Adrenal gland (tissue), 12 donors: ENCODE measurements around the gene NLRC5. TPM values are rescaled to one million over a fixed set of nuclear protein-coding genes. Genes with fewer than 3 reads are reported as not detected.

Experiments used
- DNase-seq, 7 donors: peaks; one replicate each; pipeline ENCODE4 v3.0.0-alpha.2; 2019 to 2020
- H3K27ac ChIP-seq, 5 donors: fragments of 200-600 bp; sonication (generic) in 4 of 5; 1 replicate in 3 of 5; 2 replicates in 2 of 5; pipeline versions ENCODE4 v1.5.1 to v1.8.0; 2016 to 2020; ENCODE audit warnings: mild to moderate bottlenecking in 1 of 5
- H3K27me3 ChIP-seq: fragments of 200-600 bp; 2 replicates; pipeline ENCODE4 v1.8.0; 2021
- H3K36me3 ChIP-seq, 2 donors: fragments of 200-600 bp; replicated peaks in 1 of 2; 1 replicate in 1 of 2; 2 replicates in 1 of 2; pipeline versions ENCODE4 v1.5.1 to v1.8.0; 2018 to 2022
- H3K4me1 ChIP-seq, 2 donors: fragments of 200-600 bp; replicated peaks in 1 of 2; 1 replicate in 1 of 2; 2 replicates in 1 of 2; pipeline versions ENCODE4 v1.5.1 to v1.8.0; 2018 to 2021
- H3K4me3 ChIP-seq, 4 donors: fragments of 200-600 bp; sonication (generic) in 3 of 4; one replicate each; pipeline ENCODE4 v1.5.1; 2016 to 2018
- H3K9me3 ChIP-seq, 3 donors: fragments of 200-600 bp; sonication (generic) in 1 of 3; replicated peaks in 1 of 3; 1 replicate in 2 of 3; 2 replicates in 1 of 3; pipeline versions ENCODE4 v1.5.1 to v1.8.0; 2016 to 2021
- CTCF ChIP-seq, 6 experiments: fragments of 450-650 bp in 4 of 6; fragments of 200-600 bp in 2 of 6; sonication (generic) in 1 of 6; IDR thresholded peaks; 1 replicate in 5 of 6; 2 replicates in 1 of 6; pipeline versions ENCODE4 v1.5.1 to v1.8.0; 2016 to 2021; ENCODE audit warnings: antibody characterized with exemption in 6 of 6, mild to moderate bottlenecking in 2 of 6, moderate library complexity in 1 of 6
- POLR2A ChIP-seq, 2 donors: fragments of 450-650 bp; IDR thresholded peaks; one replicate each; pipeline ENCODE4 v1.6.1; 2017; ENCODE audit warnings: antibody characterized with exemption in 2 of 2, mild to moderate bottlenecking in 2 of 2, moderate library complexity in 1 of 2
- WGBS, 4 donors: extraction: QIAGEN DNeasy Blood & Tissue Kit in 2 of 4; methylation state at CpG; one replicate each; pipeline versions ENCODE4 v1.1.5 to v1.1.7; 2013 to 2017; 5-methylcytosine and 5-hydroxymethylcytosine counted together
- intact Hi-C, 2 donors: fragments of 100-400 bp; cut with DNase I; formaldehyde crosslinking; loops; one replicate each; pipeline versions ENCODE4 v1.14.1 to v1.15.0; 2022 to 2023
- polyA plus RNA-seq, 3 donors: library from polyadenylated mRNA; stranded (reverse); fragments of 200-250 nt in 2 of 3; fragments of 350-450 nt in 1 of 3; fragmentation: Illumina TruSeq in 1 of 3; extraction: RNeasy Lipid Tissue Mini Kit (QIAGEN cat#74804) in 1 of 3; gene quantifications; one replicate each; pipeline ENCODE4 v1.2.3, GENCODE V29; 2013 to 2014
- total RNA-seq, 9 donors: library from RNA; depleted of rRNA in 4 of 9; stranded (reverse); fragments of >200 nt in 4 of 9; fragments of 120-200 nt in 1 of 9; fragmentation: NEBNext Ultra II Directional in 1 of 9; extraction: Animal tissue kit (Norgen Biotek cat#: 25700) in 1 of 9; gene quantifications; one replicate each; pipeline versions ENCODE4 v1.1.0 to v1.2.4, GENCODE V29; 2013 to 2023
- donor health status: healthy with polysubstance abuse.
- donor health status: Bipolar disorder and iron deficiency.
- donor health status: DM: yes; HTN: yes; CAD: no.
- donor health status: DM: no; HTN: no; CAD: no.
- donor health status: DM: no; HTN: no; CAD: no.
- donor health status: DM: yes; HTN: yes; CAD: no.

NLRC5 gene
- total and polyA plus RNA-seq, 12 donors, result 6.0 to 89.0 (median 26.6) TPM

GRCh38 chr16:57029161-57030160 lies 40.1 kb downstream of the NLRC5 start:
- H3K4me3 ChIP-seq, result no peak overlapping the region
- WGBS, 4 donors, result 90 to 91% (median 91%) methylated on average over 13 to 16 of the region's 16 CpGs
- peaks cover 0 to 3% of the 10 kb centered on the region in 2 donors for H3K36me3 ChIP-seq
- TF ChIP-seq POLR2A (IDR thresholded peaks at IDR 0.05), result no peak
- no peak for TF ChIP-seq CTCF (IDR thresholded peaks at IDR 0.05)
- H3K9me3 ChIP-seq, result no peaks in the 10 kb centered on the region
- H3K27ac ChIP-seq, result no peak overlapping the region
- no peaks in the 10 kb centered on the region for H3K27me3 ChIP-seq
- no peak for DNase-seq
- no peaks in the 10 kb centered on the region for H3K4me1 ChIP-seq
- intact Hi-C loops, result no loop called here

- 91 to 96% (median 94%) methylated on average over 2 of the region's 2 CpGs for WGBS, 4 donors
- Histone ChIP-seq H3K27ac (no peak overlapping the region), H3K36me3 (peaks cover 0 to 3% of the 10 kb centered on the region in 2 donors), H3K27me3 (no peaks in the 10 kb centered on the region), H3K4me3 (no peak overlapping the region), H3K9me3 (no peaks in the 10 kb centered on the region), H3K4me1 (no peaks in the 10 kb centered on the region)
- TF ChIP-seq POLR2A (IDR thresholded peaks at IDR 0.05), result no peak
- no peak for TF ChIP-seq CTCF (IDR thresholded peaks at IDR 0.05)
- no peak for DNase-seq
- intact Hi-C loops, result no loop called here
Observed at GRCh38 chr16:57030346-57030902, 41.1 kb downstream of the NLRC5 start.

GRCh38 chr16:57031156-57031555 lies 41.8 kb downstream of the NLRC5 start:
- Histone ChIP-seq H3K4me1 (no peaks in the 10 kb centered on the region), H3K27me3 (no peaks in the 10 kb centered on the region), H3K9me3 (no peaks in the 10 kb centered on the region), H3K36me3 (peaks cover 0 to 3% of the 10 kb centered on the region in 2 donors), H3K4me3 (no peak overlapping the region), H3K27ac (no peak overlapping the region)
- intact Hi-C loops, result no loop called here
- DNase-seq, result no peak
- WGBS, 4 donors, result 91 to 97% (median 95%) methylated on average over 4 of the region's 4 CpGs
- TF ChIP-seq POLR2A (IDR thresholded peaks at IDR 0.05) (no peak), CTCF (IDR thresholded peaks at IDR 0.05) (no peak)

- intact Hi-C loops, result no loop called here
- H3K36me3 ChIP-seq, result peaks cover 0 to 3% of the 10 kb centered on the region in 2 donors
- H3K27ac ChIP-seq, result no peak overlapping the region
Observed at GRCh38 chr16:57032346-57032745, 43.0 kb downstream of the NLRC5 start.

More at GRCh38 chr16:57032346-57032745, 43.0 kb downstream of the NLRC5 start:
- no peak for DNase-seq
- Histone ChIP-seq H3K4me3 (no peak overlapping the region), H3K9me3 (no peaks in the 10 kb centered on the region), H3K4me1 (no peaks in the 10 kb centered on the region), H3K27me3 (no peaks in the 10 kb centered on the region)
- no peak for TF ChIP-seq CTCF (IDR thresholded peaks at IDR 0.05)
- TF ChIP-seq POLR2A (IDR thresholded peaks at IDR 0.05), result no peak
